ENCODE results near the gene NQO2. TPM values are rescaled to one million over a fixed set of nuclear protein-coding genes. Genes with fewer than 3 reads are reported as not detected.

The NQO2 gene
- total and polyA plus RNA-seq, 7 donors = 42.8 to 201 (median 119) TPM

GRCh38 chr6:3068329-3069214 lies 68.9 kb downstream of the NQO2 start, which contains the start of gene RIPK1:
Gene RIPK1 (plus strand): TSS chr6:3068494. CDS start chr6:3076824, 8,330 bp downstream.
- H3K36me3 ChIP-seq (ENCODE audit: insufficient read depth in 1 of 2, low read depth in 1 of 2) = peaks cover 0 to 3% of the 10 kb centered on the region in 2 donors
- WGBS, 3 donors = 0 to 1% (median 1%) methylated on average over 77 to 112 of the region's 112 CpGs
- DNase-seq = peak; percentile 96 to 97
- peak within 1 kb of the TSS; percentile 100 for H3K4me3 ChIP-seq
- peak; percentile 90 to 94 (median 93) for ATAC-seq
- H3K27me3 ChIP-seq (ENCODE audit: insufficient read depth in 3 of 3, low read length in 2 of 3) = no peaks in the 10 kb centered on the region
- peak; percentile 32 for TF ChIP-seq CTCF (IDR thresholded peaks at IDR 0.05)
- H3K27ac ChIP-seq = peak within 1 kb of the TSS; percentile 100
- intact Hi-C loops (cut with DNase I) = no loop called here
- no peaks in the 10 kb centered on the region for H3K9me3 ChIP-seq
- peaks cover 38% of the 10 kb centered on the region for H3K4me1 ChIP-seq

Other genes starting within 250 kb of the NQO2 start
- gene MYLK4, start 249.0 kb upstream of the NQO2 start, total RNA-seq = 10 to 100 TPM in 1 of 4 donors, 1 to 10 TPM in 3; 1.2 to 23.4 (median 2.2) TPM
- gene MYLK4, start 249.0 kb upstream of the NQO2 start, polyA plus RNA-seq = 100 to 1,000 TPM in 1 of 3 donors, 10 to 100 TPM in 1, under 1 TPM in 1; 0.09 to 143 (median 30.0) TPM
- 10 to 100 TPM; 26.5 to 53.3 (median 41.3) TPM for gene WRNIP1, start 234.5 kb upstream of the NQO2 start, total RNA-seq
- 10 to 100 TPM; 38.0 to 73.9 (median 56.4) TPM for gene WRNIP1, start 234.5 kb upstream of the NQO2 start, polyA plus RNA-seq
- gene SERPINB1, start 158.0 kb upstream of the NQO2 start, total RNA-seq = 10 to 100 TPM; 10.2 to 62.0 (median 52.2) TPM
- 100 to 1,000 TPM in 1 of 3 donors, 10 to 100 TPM in 2; 28.1 to 131 (median 33.4) TPM for gene SERPINB1, start 158.0 kb upstream of the NQO2 start, polyA plus RNA-seq
- 1 to 10 TPM; 1.9 to 3.1 (median 2.2) TPM for gene SERPINB9, start 96.6 kb upstream of the NQO2 start, total RNA-seq
- 1 to 10 TPM in 2 of 3 donors, under 1 TPM in 1; 0.74 to 1.1 (median 1.0) TPM for gene SERPINB9, start 96.6 kb upstream of the NQO2 start, polyA plus RNA-seq
- 100 to 1,000 TPM in 3 of 4 donors, 10 to 100 TPM in 1; 92.3 to 205 (median 141) TPM for gene SERPINB6, start 28.3 kb upstream of the NQO2 start, total RNA-seq
- gene SERPINB6, start 28.3 kb upstream of the NQO2 start, polyA plus RNA-seq = 100 to 1,000 TPM; 161 to 239 (median 174) TPM
- gene RIPK1, start 68.6 kb downstream of the NQO2 start, total RNA-seq = 10 to 100 TPM in 1 of 4 donors, 1 to 10 TPM in 3; 6.2 to 10.4 (median 7.2) TPM
- gene RIPK1, start 68.6 kb downstream of the NQO2 start, polyA plus RNA-seq = 10 to 100 TPM in 1 of 3 donors, 1 to 10 TPM in 2; 5.6 to 10.6 (median 7.1) TPM
- gene BPHL, start 118.8 kb downstream of the NQO2 start, total RNA-seq = 10 to 100 TPM in 3 of 4 donors, 1 to 10 TPM in 1; 6.7 to 22.8 (median 13.5) TPM
- gene BPHL, start 118.8 kb downstream of the NQO2 start, polyA plus RNA-seq = 1 to 10 TPM; 6.8 to 9.0 (median 7.3) TPM
- gene TUBB2A, start 157.7 kb downstream of the NQO2 start, total RNA-seq = 10 to 100 TPM; 25.3 to 58.0 (median 40.5) TPM
- gene TUBB2A, start 157.7 kb downstream of the NQO2 start, polyA plus RNA-seq = 10 to 100 TPM; 35.4 to 83.4 (median 47.1) TPM
- 1 to 10 TPM; 1.1 to 4.4 (median 3.1) TPM for gene TUBB2B, start 227.8 kb downstream of the NQO2 start, total RNA-seq
- 1 to 10 TPM; 3.3 to 5.7 (median 3.4) TPM for gene TUBB2B, start 227.8 kb downstream of the NQO2 start, polyA plus RNA-seq